Activated CD4-positive, alpha-beta T cell treated with anti-CD3 and anti-CD28 coated beads, Interleukin-2, amount 50 U/mL, for 1 hour (primary cell): ENCODE results near the gene ICA1L.
A peak's percentile ranks its signal among the peaks of the same experiment; 100 is the strongest.
"Not testable (repeated sequence)": the region's sequence is repeated elsewhere in the genome, so short reads cannot be mapped to it uniquely, and the experiment has no call there.

ENCODE experiments used
- DNase-seq: peaks from one replicate; pipeline ENCODE4 v3.0.0-alpha.2; 2020

The ICA1L gene

DNA sequence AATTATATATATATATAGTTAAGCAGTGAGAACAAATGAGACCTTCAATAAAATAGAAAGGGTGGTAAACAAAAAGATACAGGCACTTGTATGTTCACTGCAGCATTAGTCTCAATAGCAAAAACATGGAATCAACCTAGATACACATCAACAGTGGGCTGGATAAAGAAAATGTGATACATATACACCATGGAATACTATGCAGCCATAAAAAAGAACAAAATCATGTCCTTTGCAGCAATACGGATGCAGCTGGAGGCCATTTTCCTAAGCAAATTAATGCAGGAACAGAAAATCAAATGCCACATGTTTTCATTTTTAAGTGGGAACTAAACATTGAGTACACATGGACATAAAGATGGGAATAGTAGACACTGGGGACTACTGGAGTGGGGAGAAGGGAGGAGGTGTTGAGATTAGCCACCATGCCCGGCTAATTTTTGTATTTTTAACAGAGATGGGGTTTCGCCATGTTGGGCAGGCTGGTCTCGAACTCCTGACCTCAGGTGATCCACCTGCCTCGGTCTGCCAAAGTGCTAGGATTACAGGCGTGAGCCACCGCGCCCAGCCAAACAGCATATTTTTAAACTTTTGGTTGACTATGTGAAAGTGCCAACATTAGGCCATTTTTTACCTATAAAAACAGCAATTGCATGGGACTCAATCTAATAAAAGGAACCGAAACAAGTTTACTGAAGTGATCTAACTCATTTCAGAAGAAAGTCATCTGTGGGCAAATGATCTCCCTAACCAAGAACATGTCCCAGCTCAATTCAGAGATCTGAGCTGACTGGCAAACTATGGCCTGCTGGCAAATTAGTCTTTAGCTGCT lies 23.7 kb downstream of the ICA1L start:
- DNase-seq, result no peak

DNA sequence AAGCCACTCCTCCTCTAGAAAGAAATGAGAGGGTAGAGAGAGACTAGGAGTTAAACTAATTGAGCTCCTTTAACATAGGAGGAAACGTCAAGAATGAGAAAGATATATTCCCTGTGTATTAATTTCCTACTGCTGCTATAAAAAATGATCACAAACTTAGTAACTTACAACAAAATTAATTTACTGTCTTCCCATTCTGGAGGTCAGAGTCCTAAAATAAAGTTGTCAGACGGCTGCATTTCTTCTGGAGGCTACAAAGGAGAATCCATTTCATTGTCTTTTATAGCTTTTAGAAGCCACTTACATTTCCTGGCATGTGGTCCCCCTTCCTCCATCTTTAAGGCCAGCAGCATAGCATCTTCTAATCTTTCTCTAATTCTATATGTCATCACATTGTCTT lies 26.9 kb downstream of the ICA1L start:
- DNase-seq, result no peak

DNA sequence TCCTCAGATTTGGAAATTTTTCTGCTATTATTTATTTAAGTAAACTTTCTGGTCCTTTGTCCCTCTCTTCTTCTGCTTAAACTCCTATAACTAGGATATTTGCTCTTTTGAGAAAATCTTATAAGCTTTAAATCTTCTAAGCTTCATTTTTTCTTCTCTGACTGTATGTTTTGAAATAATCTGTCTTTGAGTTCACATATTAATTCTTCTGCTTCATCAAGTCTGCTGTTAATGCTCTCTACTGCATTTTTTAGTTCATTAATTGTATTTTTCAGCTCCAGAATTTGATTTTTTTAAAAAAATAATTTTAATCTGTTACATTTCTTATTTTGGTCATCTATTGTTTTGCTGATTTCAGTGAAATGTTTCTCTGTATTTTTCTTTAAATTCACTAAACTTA lies 28.9 kb downstream of the ICA1L start:
- no peak for DNase-seq

DNA sequence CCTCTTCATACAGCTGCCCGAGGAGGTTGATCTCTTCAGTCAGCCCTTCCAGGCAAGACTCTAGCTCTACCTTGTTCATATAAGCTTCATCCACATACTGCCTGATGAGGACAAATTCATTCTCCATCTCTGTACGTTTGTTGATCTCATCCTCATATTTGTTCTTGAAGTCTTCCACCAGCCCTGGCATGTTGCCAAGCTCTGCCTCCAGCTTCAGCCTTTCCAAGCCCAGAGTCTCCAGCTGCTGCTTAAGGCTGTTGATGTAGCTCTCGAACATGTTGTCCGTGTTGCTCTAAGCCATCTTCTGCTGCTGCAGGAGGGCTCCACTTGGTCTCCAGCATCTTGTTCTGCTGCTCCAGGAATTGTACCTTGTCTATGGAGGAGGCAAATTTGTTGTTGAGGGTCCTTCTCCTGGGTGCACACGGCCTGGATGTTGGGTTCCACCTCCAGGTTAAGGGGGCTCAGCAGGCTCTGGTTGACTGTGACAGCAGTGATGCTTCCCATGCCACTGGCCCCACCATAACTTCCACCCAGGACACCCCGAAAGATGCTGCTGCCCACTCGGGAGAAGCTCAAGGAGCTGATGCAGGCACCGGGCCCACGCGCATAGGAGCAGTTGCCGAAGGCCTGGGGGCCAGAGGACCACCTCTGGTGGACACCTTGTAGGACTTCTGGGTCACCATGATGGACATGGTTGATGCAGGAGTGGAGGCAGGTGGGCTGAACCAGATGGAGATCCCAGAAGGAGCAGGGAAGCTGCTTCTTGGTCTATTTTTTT lies 30.3 kb downstream of the ICA1L start:
- DNase-seq, result no peak

DNA sequence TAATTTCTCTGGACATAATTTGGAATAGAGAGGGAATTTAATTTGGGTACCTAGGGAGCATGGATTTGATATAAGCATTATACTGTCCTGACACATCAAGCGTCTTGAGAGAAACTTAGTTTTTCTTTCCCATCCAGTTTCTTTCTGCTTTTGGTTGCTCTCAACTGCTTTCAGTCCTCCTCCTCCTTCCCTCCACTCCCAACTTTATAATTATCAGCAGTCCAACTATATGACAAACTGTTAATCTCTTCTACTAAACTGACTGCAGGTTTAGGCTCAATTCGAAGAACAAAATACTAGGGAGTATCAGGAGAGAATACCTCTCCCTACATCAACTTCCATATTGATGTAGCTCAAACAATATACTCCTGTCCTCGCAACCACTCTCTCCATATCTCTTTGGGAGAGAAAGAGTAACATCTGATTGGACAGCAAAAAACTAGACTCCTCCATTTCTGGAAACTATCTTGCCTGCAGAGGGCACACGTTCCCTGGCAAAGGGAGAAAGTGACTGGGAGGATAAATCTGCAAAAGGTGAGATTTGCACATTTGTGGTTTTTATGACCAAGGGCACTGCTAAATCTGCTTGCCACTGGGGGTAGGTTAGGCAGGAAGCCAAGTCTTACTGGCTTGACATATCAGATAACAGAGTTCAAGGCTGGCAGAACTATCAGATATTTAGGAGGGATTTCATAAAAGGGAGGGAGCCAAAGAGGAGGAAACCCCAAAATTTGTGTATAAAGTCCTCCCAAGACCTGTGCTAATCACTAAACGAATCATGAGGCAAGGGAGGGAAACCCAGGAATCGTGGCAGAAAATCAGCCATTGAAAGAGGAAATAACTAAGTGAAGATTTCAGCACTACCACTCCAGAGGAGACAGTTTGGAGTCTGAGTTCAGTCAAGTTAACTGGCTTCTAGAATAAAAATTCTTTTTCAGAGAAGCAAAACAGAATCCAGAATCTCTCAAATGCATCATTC lies 40.0 kb downstream of the ICA1L start:
- DNase-seq, result peak; percentile 22

DNA sequence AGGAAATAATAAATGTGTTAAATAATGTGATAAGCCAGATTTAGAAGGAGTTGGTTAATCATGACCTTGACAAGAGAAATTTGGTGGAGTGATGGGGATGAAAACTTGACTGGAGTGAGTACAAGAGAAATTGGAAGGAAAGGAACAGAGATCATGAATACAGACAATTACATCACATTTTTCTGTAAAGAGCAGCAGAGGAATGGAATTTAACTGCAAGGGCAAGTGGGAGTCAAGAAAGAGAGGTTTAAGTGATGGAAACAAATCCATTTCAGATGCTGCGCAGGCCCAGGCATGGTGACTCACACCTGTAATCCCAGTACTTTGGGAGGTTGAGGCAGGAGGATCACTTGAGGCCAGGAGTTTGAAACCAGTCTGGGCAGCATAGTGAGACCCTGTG lies 46.7 kb downstream of the ICA1L start:
- no peak for DNase-seq

DNA sequence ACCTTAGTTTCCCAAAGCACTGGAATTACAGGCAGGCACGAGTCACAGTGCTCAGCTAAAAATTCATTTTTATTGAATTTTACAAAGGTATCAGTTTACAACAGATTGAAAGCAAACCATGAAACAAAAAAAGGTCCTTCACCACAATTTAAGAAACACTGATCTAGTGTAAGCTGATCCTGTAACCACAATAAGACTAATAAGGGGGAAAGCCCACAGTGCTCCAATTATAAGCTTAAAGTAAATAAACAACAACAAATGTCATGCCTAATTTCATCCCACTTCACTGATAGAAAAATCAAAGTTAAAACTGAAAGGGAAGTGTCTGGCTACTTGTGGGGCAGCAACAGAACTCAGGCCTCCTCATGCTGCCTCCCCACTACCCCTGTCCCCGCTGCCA lies 49.2 kb downstream of the ICA1L start:
- DNase-seq, result no peak

DNA sequence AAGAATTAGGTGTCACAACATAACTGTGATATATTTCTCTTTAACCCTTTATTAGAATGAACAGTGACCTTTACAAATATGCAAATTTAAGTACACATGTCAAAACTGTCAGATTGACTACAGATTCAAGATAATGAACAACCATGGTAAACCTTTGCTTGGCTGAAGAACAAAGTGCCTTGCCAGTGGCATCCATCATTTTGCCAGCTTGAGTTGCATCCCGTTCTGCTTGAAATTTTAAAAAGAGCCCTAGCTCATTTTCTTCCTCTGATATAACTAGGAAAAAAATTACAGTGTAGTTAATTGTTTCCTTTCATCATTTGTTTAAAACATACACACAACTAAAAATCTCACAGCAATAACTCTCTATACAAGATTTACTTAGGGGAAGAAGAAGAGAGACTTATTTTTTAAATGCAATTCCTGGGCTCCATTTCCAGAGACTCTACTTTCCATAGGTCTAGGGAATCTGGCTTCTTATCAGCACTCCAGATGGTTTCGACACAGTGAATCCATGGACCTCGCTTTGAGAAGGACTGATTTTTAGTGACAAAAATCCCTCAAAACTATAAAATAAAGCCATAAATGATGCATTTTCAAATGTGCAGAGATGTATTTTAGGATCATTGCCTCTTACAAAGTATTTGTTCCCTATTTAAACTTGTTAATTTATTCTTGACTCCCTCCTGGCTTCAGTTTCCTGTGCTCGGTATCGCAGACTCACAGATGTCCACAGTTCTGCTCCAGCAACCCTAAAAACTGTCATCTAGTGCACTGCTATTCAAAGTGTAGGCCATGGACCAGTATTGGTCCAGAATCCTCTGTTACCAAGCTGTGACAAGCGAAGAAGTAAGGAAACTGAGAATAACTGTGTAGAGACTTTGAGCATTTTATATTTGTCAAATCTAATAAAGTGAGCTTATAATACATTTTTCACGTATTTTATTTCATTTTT lies 50.1 kb downstream of the ICA1L start:
- no peak for DNase-seq

DNA sequence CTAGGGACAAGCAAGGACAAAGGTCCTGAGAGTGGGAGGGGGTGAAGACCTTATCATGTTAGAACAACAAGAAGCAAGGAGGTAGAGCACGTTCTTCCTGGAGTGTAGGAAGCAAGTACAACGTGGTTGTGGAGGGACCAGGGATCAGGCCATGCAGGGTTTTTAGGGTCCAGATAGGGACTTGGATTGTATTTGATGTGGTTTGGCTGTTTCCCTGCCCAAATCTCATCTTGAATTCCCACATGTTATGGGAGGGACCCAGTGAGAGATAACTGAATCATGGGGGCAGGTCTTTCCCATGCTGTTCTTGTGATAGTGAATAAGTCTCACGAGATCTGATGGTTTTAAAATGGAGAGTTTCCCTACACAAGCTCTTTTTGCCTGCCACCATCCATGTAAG lies 53.2 kb downstream of the ICA1L start:
- DNase-seq, result no peak

DNA sequence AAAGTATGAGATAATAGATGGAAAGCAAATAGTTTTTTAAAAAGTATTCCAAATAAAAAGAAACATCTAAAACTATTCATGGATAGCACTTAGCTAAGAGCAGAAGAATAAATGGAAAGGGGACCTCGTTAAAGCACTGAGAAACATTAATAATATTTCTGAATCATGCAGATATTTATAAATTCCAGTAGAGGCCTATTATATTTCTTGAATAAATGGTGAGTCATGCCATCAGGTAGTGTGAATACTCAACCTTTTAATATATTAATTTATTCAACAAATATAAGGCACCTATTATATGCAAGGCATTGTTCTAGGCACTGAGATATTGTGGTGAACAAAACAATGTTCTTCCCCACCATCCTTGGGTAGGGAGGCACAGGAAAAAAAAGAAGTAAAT lies 53.8 kb downstream of the ICA1L start:
- no peak for DNase-seq

DNA sequence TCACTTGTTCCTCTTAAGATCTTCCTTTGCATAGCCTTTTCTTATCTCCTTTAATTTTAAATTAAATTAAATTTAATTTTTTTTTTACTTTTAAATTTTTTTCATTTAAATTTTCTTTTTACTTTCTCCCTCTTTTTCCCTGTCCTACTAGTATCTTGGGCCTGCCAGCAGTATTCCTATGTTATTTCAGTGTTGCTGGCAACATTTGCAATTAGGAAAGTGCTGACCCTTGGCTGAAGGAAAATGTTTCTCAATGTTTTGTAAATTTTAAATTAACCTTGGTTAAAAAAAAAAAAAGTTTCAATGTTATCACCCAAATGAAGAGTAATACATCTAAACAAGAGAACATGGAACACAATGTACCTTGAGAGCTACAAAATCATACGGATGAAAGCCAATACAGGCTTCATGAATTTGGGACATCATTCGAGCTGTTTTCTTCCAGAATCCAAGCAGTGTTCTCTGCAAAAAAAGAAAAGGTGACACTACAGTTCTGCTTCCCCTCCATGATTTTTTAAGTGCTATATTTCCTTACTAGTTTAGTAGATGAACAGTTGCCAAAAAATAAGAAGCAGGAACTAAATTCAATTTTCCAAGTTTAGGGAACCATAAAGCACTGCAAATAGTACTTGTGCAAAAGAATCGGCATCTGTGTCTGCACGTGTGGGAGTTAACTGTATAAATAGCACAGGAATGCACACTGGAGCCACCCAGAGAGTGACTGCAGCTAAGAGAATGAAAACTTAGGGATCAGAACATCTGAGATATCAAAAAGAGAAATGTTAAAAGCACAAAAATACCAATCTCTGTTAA lies 55.8 kb downstream of the ICA1L start:
- DNase-seq, result no peak

DNA sequence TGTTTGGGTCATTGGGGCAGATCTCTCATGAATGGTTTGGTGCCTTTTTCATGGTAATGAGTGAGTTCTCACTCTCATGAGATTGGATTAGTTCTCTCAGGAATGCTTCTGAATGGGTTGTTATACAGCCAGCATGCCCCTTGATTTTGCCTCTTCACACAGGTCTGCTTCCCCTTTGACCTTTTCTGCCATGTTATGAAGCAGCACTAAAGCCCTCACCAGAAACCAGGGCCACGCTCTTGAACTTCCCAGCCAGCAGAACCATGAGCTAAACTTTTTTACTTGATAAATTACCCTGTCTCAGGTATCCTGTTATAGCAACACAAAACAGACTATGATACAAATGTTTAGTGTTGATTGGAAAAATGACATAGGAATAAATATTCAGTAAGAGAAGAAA lies 57.3 kb downstream of the ICA1L start:
- no peak for DNase-seq

DNA sequence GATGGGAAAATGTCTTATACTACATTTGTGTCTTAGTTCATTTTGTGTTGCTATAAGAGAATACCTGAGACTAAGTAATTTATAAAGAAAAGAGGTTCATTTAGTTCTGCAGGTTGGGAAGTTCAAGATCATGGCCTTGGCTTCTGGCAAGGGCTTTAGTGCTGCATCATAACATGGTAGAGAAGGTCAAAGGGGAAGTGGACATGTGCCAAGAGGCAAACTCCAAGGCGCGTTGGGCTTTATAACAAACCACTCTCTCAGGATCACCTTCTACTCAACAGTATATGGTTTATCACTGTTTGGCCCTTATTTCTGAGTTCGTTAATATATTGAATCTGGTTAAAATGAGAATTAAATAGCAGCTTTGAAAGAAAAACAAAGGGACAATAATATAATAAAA lies 58.2 kb downstream of the ICA1L start:
- no peak for DNase-seq

DNA sequence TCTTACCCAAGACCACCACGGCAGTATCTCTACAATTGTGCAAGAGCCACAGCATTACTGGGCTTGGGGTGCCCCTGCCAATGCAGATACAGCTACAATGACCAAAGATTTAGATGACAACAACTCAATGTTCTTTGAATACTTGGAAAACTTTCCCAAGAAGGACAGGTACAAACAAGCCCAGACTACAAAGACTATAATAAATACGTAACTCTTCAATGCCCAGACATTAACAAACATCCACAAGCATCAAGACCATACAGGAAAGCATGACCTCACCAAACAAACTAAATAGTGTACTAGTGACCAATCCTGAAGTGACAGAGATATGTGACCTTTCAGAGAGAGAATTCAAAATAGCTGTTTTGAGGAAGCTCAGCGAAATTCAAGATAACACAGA lies 62.8 kb downstream of the ICA1L start:
- DNase-seq, result no peak

DNA sequence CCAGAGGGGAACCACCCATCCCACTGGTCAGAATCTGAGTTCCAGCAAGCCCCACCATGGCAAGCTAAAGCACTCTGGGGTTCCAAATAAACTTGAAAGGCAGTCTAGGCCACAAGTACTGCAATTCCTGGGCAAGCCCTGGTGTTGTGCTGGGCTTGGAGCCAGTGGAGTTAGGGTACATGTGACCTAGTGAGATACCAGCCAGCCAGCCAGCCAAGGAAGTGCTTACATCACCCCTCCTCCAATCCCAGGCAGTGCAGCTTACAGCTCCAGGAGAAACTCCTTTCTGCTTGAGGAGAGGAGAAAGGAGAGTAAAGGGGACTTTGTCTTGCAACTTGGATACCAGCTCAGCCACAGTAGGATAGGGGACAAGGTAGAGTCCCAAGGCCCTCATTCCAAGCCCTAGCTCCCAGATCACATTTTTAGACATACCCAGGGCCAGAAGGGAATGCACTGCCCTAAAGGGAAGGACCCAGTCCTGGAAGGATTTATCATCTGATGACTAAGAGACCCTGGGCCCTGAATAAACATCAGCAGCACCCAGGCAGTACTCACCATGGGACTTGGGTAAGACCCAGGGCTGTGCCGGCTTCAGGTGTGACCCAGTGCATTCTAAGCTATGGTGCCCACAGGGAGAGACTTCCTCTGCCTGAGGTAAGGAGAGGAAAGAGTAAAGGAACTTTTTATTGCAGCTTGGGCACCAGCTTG lies 64.0 kb downstream of the ICA1L start:
- DNase-seq, result not testable (repeated sequence)

DNA sequence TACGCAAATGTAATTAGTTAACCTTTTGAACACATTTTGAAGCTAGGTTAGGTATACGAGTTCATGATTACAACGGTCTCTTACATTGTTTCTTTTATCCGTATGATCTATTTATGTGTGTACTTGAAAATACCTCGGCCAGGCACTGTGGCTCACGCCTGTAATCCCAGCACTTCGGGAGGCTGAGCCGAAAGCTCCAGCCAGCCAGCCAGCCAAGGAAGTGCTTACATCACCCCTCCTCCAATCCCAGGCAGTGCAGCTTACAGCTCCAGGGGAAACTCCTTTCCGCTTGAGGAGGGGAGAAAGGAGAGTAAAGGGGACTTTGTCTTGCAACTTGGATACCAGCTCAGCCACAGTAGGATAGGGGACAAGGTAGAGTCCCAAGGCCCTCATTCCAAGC lies 65.7 kb downstream of the ICA1L start:
- DNase-seq, result not testable (repeated sequence)

DNA sequence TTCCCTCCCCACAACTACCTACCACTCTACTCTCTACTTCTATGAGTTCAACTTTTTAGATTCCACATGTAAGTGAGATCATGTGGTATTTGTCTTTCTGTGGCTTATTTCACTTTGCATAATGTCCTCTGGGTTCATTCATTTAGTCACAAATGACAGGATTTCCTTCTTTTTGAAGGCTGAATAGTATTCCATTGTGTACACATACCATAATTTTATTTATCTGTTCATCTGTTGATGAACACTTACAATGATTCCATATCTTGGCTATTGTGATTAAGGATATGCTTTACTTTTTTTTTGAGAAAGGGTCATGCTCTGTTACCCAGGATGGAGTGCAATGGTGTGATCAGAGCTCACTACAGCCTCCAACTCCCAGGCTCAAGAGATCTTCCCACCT lies 73.6 kb downstream of the ICA1L start:
- no peak for DNase-seq

DNA sequence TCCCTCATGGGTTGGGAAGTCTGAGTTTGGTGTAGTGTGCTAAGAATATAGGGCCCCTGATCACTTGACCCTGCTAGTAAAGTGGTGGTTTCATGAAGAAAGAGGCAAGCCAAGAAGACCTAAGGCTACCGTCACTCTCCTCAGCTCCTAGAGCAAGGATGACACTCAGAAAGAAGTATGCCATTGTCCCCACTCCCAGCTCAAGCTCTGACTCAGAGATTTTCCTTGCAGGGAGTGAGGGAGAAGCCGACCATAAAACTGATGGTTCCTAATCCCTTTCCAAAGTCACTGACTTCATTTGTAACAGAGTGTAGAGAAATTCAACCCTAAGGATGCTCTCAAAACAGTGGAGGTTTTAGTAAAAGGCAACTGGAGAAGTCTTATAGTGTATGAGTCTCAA lies 80.9 kb downstream of the ICA1L start:
- DNase-seq, result no peak

DNA sequence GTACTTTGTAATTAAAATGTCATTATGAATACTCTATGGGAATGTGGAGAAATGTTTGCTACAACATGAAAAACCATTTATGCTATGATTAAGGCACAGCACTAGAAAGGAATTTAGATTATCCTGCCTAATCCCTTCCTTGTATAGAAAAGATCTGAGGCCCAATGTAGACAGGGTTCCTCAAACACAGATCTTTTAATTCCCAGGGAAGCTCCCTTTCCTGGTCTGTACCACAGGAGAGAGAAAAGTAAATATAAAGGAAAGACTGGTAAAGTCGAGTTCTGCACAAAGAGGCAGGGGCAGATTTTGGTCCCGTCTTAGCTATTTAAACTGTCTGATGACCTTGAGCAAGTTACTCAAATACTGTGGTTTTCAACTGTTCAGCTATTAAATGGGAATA lies 84.7 kb downstream of the ICA1L start:
- no peak for DNase-seq

DNA sequence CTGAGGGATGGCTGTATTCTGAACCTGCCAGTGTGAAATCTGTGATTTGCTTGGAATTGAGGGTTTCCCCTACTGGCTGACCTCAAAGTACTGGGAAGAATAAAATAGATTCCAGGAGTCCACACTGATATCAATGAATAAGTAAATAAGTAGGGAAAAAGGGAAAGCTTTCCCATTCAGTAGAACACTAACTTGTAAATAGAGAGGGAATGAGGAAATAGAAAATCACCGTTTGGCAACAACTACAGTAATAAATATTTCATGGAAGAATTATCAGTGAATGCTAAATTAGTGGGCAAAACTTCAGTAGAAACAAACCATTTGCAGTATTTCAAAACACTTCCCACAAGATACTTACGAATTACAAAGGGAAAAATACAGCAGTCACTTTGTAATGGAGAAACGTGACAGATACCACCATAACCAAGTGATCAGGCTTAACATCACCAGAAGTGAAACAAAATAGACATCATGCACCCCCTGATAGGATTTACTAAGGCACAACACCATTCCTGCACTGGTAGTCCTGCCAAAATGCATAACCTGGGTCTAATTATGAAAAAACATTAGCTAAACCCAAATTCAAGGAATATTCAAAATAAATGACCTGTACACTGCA lies 88.5 kb downstream of the ICA1L start:
- DNase-seq, result no peak
